Motor neuron (in vitro differentiated cells): Measurements from ENCODE around the gene DCLK3. TPM values are rescaled to one million over a fixed set of nuclear protein-coding genes. Genes with fewer than 3 reads are reported as not detected.

ENCODE experiments used
- ATAC-seq, 8 experiments: fragments of 200-7000 bp; cut with Tn5 transposase; replicated peaks in 6 of 8; 2 replicates each; pipeline ENCODE4 v1.8.0; 2021; ENCODE audit warnings: mild to moderate bottlenecking in 8 of 8, moderate library complexity in 8 of 8
- H3K27ac ChIP-seq, 2 donors: fragments of 250-450 bp; sonication (Bioruptor Pico); 2 replicates each; pipeline ENCODE4 v1.9.0; 2021; ENCODE audit warnings: antibody characterized with exemption in 2 of 2, mild to moderate bottlenecking in 2 of 2, moderate library complexity in 1 of 2
- H3K4me1 ChIP-seq, 2 donors: fragments of 250-450 bp; sonication (Bioruptor Pico); replicated peaks in 1 of 2; 2 replicates each; pipeline ENCODE4 v1.6.1; 2021; ENCODE audit warnings: antibody characterized with exemption in 2 of 2, mild to moderate bottlenecking in 2 of 2, moderate library complexity in 1 of 2
- H3K4me3 ChIP-seq, 5 donors: fragments of 250-450 bp; sonication (Bioruptor Pico); 2 replicates each; pipeline ENCODE4 v1.9.0; 2021; ENCODE audit warnings: antibody characterized with exemption in 5 of 5, mild to moderate bottlenecking in 5 of 5, moderate library complexity in 4 of 5
- WGBS, 10 experiments: fragments of 450-650 bp; shearing (Covaris generic); methylation state at CpG; one replicate each; pipeline ENCODE4 v1.0.0; 2022; 5-methylcytosine and 5-hydroxymethylcytosine counted together
- in situ Hi-C, 9 experiments: fragments of 400-800 bp; cut with MboI; loops; one replicate each; pipeline ENCODE4 v1.15.0; 2021; ENCODE audit warnings: low sequenced_read_pairs in 9 of 9, low pct_unique_long_range_greater_than_20kb in 2 of 9; ENCODE audit not compliant: unreplicated experiment in 9 of 9
- total RNA-seq, 8 experiments: library from RNA; unstranded; fragments of 300-600 nt; gene quantifications; 2 replicates each; pipeline versions ENCODE4 v1.2.3 to v1.2.4, GENCODE V29; 2022

The DCLK3 gene, protein sequence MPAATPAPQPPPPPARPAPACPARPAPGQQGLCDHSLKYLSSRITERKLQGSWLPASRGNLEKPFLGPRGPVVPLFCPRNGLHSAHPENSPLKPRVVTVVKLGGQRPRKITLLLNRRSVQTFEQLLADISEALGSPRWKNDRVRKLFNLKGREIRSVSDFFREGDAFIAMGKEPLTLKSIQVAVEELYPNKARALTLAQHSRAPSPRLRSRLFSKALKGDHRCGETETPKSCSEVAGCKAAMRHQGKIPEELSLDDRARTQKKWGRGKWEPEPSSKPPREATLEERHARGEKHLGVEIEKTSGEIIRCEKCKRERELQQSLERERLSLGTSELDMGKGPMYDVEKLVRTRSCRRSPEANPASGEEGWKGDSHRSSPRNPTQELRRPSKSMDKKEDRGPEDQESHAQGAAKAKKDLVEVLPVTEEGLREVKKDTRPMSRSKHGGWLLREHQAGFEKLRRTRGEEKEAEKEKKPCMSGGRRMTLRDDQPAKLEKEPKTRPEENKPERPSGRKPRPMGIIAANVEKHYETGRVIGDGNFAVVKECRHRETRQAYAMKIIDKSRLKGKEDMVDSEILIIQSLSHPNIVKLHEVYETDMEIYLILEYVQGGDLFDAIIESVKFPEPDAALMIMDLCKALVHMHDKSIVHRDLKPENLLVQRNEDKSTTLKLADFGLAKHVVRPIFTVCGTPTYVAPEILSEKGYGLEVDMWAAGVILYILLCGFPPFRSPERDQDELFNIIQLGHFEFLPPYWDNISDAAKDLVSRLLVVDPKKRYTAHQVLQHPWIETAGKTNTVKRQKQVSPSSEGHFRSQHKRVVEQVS
- total RNA-seq, result 1 to 10 TPM in 1 of 8 experiments, under 1 TPM in 7; 0.04 to 1.4 (median 0.62) TPM

DNA sequence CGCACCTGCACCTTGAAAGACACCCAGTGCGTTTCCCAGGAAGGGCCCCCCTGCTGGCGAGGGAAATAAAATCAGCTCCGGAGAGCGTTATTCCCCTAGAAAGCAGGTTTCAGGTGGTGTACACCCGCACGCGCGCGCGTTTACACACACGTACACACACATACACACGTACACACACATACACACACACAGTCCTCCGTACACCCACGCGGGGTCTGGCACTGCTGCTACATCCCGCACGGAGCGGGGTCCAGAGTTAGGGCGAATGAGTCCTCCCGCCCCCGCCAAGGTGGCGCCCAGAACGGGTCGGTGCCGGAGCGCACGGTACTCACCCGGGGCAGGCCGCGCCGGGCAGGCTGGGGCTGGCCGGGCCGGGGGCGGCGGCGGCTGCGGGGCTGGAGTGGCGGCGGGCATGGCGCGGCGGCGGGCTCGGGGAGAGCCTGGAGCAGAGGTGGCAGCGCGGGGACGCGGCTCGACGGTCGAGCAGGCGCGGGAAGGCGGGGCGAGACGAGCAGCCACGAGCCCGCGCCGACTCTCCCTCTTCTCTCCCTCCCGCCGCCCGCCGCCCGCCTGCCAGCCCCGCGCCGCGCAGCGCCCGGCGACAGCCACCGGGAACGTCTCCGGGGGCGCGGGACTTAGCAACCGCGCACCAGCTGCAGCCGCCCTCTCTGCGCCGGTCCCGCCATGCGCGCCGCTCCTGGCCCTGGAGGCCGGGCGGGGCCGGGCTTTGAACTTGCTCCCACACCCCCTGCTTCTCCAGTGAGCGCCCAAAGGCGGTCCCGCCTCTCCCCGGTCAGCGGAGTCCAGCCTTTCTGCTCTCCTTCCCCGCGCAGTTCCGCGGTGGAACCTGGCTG is at the start of gene DCLK3:
Gene DCLK3 (minus strand): TSS at position 704 of the 854 bp plus-strand sequence. CDS start 290 bp downstream, at position 414.
- Histone ChIP-seq H3K4me1 (peaks cover 0 to 4% of the 10 kb centered on the region in 2 donors), H3K4me3 (peak within 1 kb of the TSS; percentile 41 to 59 (median 45)), H3K27ac (no peak within 1 kb of the TSS)
- ATAC-seq, result peak; percentile 79 to 93 (median 89)
- in situ Hi-C loops, result no loop called here
- 0 to 20% (median 11%) methylated on average over 1 to 9 of the region's 99 CpGs; no CpG with 5 or more reads in 6 of the 10 experiments for WGBS, 10 experiments

DNA sequence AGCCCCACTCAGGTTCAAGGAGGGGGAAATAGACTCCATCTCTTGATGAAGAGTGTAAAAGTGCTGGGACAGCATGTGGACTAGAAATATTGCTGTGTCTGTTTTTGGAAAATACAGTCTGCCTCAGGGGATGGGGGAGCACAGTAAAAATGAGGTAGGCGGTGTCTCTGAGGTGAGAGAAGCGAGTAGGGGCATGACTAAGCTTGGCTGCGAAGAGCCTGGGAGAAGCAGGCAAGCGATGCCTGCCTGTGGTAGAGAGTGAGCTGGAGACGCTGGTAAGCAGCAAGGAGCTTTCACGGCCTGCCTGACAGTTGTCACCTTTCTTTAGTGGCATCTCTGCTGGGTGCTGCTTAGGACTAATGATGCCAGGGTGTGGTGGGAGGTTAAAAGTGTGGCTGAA is 49.0 kb upstream of the DCLK3 start:
- no peak for ATAC-seq
- Histone ChIP-seq H3K4me3 (no peak overlapping the region), H3K4me1 (no peaks in the 10 kb centered on the region), H3K27ac (no peak overlapping the region)
- WGBS, 10 experiments, result 50 to 100% (median 84%) methylated on average over 1 to 6 of the region's 6 CpGs; no CpG with 5 or more reads in 3 of the 10 experiments
- in situ Hi-C loops, result no loop called here

DNA sequence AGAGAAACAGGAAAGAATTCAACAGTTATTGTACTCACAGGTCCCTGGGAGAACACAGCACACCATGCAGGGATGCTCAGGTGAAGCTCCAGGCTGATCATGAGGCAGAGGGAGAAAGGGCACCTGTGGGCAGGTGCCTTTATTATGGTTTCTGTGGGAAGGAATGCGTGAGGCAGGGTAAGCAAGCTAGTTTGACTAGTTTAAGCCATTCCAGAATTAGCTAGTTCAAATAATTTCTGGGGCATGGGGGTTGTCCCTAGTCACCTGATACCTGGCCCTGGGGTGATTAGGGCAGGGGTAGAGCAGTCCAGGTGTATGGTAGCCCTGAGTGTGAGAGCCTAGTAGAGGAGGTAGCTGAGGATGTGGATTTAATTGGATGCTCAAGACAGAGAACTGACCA is 47.9 kb upstream of the DCLK3 start:
- 50 to 100% (median 83%) methylated on average over 1 of the region's 1 CpG; no CpG with 5 or more reads in 3 of the 10 experiments for WGBS, 10 experiments
- in situ Hi-C loops, result no loop called here
- ATAC-seq, result no peak
- Histone ChIP-seq H3K27ac (no peak overlapping the region), H3K4me1 (no peaks in the 10 kb centered on the region), H3K4me3 (no peak overlapping the region)

DNA sequence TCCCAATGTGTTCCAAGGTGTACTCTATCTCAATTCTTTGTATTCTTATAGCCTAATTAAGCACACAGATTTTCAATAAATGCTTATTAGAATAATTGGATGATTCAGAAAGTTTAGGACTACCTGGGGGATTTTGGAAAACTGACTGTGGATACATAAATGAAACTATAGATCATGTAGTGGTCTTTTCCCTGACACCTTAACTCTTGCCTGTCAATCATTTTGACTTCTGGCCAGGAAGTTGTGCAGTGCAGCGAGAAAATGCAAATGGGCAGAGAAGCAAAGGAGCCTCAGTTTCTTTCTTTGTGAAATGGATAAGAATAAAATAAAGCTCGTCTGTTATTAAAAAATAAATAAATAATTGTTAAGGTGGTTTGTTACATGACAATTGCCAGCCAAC is 47.4 kb upstream of the DCLK3 start:
- 42 to 96% (median 81%) methylated on average over 1 to 2 of the region's 2 CpGs for WGBS, 10 experiments
- in situ Hi-C loops, result no loop called here
- Histone ChIP-seq H3K4me3 (no peak overlapping the region), H3K27ac (no peak overlapping the region), H3K4me1 (no peaks in the 10 kb centered on the region)
- ATAC-seq, result no peak

DNA sequence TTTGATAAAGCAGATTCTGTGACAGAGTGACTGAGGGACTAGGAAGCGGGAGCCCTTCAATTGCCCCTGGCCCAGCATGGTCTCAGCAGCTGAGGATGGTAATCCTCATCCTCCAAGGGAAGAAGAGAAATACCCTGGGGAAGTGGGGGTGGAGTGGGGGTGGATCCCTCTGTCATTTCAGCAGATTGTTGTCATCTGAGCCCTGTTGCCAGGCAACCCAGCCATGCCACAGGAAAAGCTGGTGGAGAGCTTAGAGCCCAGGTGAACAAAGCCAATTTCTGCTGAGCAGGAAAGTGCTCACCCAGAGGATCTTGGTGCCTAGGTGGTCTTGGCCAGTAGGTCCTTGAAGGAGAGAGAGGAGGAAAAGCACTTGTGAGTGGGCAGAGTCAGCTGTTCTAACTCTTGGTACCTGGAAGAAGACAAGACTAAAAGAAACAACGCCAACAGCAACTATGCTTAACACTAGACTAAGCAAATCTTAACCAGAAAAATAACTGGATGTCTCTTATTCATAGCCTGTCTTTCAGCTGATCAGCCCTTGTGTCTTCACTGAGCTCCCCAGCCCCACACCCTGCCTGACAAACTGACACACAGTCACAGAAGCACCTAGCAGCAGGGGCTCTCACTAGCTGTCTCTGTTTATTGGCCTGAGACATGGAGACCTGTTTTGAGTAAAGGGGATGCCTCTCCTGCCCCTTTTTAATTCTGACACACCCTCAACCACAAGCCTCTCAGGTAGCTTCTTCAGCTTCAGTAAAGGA is 40.1 kb upstream of the DCLK3 start:
- WGBS, 10 experiments, result 0 to 100% (median 80%) methylated on average over 1 to 2 of the region's 2 CpGs; no CpG with 5 or more reads in 1 of the 10 experiments
- ATAC-seq, result peak in 6 of 8 experiments; percentile 42 to 91 (median 72)
- Histone ChIP-seq H3K4me1 (peaks cover 10 to 12% of the 10 kb centered on the region in 2 donors), H3K4me3 (no peak overlapping the region), H3K27ac (no peak overlapping the region)
- in situ Hi-C loops, result no loop called here

DNA sequence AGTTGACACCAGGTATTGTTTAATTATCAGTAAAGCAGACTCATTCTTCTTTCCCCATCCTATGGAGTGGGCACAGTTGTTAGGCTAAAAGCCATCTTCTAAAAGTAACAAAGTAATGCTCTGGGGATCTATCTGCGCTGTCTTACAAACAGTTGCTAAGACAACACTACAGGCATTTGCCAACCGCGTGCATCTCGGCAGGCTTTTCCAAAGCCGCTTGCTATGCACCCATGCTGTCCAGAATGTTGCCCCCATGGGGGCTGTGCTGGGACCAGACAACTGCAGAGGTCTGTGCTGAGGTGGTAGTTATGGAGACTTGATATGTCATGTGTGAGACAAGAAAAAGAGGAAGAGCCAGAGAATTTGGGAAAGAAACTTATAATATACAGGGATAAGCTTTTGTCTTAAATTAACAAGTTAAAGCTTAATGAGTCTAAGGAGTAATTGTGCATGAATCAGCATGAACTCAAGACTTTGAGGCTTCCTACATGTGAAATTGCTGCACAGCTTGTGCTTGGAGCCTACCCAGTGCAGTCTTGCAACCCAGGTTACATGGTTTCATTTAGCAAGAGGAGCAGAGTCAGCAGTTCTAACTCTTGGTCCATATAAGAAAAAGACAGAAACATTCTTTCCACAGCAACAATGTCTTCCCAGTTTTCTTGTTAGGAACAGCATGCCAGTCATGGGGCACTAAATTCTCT is 38.9 kb upstream of the DCLK3 start:
- Histone ChIP-seq H3K4me1 (peaks cover 10 to 12% of the 10 kb centered on the region in 2 donors), H3K4me3 (no peak overlapping the region), H3K27ac (no peak overlapping the region)
- no peak for ATAC-seq
- in situ Hi-C loops, result no loop called here
- WGBS, 10 experiments, result 15 to 100% (median 80%) methylated on average over 1 to 5 of the region's 5 CpGs; no CpG with 5 or more reads in 5 of the 10 experiments

DNA sequence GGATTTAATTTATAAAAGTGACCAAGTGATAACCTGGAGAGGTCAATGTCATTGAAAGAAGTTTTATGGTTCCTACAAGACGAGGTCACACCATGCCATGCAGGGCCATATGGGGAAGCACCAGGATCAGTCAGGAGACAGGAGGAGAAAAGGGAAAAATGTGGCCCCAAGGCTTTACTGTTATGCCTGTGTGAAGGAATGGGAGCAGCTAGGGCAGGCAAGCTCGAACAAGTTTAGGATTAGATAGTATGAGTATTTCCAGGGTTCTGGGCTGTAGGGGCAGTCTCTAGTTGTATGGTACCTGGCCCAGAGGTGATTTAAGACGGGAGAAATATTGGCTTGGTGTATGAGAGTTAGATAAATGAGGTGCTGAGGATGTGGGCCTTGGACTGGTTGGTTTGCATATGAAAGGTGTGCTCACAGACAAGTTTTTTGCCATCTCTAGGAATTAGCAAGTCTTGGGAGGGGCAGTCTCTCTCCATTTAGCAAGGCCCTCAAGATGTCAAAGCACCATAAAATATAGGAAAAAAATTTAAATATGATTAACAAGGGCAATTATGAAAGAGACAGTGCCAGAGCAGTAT is 36.3 kb upstream of the DCLK3 start:
- 25 to 80% (median 65%) methylated on average over 1 to 3 of the region's 3 CpGs; no CpG with 5 or more reads in 3 of the 10 experiments for WGBS, 10 experiments
- in situ Hi-C loops, result no loop called here
- peaks cover 10 to 12% of the 10 kb centered on the region in 2 donors for H3K4me1 ChIP-seq
- H3K4me3 ChIP-seq, result no peak overlapping the region
- no peak for ATAC-seq
- H3K27ac ChIP-seq, result no peak overlapping the region

DNA sequence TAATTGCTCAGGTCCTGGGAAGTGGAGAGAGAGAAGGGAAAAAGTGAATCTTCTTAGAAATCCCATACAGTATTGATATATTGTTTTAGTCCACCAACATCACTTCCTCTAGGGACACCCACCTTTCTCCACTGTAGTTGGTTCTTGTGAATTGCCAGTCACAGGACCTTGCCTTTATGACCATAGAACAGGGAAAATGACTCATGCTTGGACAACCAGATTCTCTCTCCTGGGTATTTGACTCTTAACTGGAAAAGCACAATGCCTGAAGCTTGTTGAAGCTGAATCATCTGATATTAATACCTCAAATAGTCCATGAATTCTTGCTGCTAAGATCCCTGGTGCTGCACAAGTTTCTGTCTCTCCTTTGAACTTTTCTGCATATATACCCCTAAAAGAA is 32.5 kb upstream of the DCLK3 start:
- Histone ChIP-seq H3K27ac (no peak overlapping the region), H3K4me1 (no peaks in the 10 kb centered on the region), H3K4me3 (no peak overlapping the region)
- in situ Hi-C loops, result no loop called here
- peak in 7 of 8 experiments; percentile 35 to 90 (median 44) for ATAC-seq

DNA sequence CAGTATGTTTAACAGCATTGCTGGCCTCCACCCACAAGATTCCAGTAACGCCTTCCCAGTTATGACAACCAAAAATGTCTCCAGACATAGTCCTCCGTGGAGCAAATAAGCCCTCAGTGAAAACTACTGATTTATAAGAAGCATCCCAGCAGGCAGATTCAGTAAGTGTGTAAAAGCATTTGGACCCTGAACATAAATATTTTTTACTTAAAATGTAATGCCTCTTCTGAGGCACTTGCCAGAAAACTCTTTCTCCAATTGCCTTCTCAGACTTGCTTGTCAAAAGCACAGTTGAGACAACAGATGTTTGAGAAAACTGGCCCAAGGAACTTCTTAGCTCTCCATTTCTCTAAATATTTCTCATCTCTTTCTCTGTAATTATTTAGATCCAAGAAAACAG is 31.8 kb upstream of the DCLK3 start:
- Histone ChIP-seq H3K4me1 (no peaks in the 10 kb centered on the region), H3K4me3 (no peak overlapping the region), H3K27ac (no peak overlapping the region)
- in situ Hi-C loops, result no loop called here
- WGBS, 10 experiments, result 0 to 100% (median 80%) methylated on average over 1 to 2 of the region's 2 CpGs
- peak in 2 of 8 experiments; percentile 44 to 55 for ATAC-seq

DNA sequence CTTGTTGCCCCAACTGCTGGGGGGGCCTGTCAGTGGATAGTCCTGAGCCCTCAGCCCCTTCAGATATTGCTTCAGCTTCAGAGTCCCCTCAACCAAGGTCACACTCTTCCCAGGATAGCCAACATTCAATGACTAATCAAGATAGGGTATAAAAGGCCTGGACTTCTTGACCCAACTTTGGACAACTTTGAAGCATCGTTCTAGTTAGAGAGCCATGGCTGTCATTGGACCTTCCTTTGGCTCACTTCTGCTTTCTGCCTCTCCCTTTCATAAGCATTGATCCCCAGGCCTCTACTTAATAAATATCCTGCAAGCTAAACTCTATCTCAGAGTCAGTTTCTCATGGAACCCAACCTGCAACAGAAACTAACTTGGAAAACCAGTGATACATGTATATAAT is 31.3 kb upstream of the DCLK3 start:
- H3K4me1 ChIP-seq, result no peaks in the 10 kb centered on the region
- in situ Hi-C loops, result no loop called here
- WGBS, 10 experiments, result 0 to 100% (median 63%) methylated on average over 1 of the region's 1 CpG; no CpG with 5 or more reads in 2 of the 10 experiments
- no peak overlapping the region for H3K27ac ChIP-seq
- H3K4me3 ChIP-seq, result no peak overlapping the region
- no peak for ATAC-seq

DNA sequence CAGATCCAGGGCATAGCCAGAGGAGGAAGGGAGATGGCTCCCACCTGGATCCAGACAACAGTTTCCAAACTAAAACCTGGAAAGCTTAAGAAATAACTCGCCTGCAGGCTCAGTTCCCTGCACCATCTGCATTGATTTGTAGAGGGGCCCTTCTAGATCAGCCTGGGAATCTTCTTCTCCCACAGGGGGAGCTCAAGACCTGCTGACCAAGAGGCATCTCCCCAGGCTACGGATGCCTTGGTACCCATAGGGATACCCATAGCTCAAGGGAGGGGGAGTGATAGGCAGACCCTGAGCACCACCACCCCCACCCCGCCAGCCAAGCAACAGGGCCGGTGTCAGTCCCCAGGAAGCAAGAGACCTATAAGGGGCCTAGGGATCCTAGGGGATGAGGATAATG is 28.0 kb upstream of the DCLK3 start:
- 0 to 63% (median 35%) methylated on average over 1 to 4 of the region's 4 CpGs; no CpG with 5 or more reads in 5 of the 10 experiments for WGBS, 10 experiments
- peak in 3 of 8 experiments; percentile 38 to 84 (median 82) for ATAC-seq
- Histone ChIP-seq H3K27ac (no peak overlapping the region), H3K4me3 (no peak overlapping the region), H3K4me1 (no peaks in the 10 kb centered on the region)
- in situ Hi-C loops, result no loop called here
